ENCODE results near the gene PTTG1.

PTTG1 gene

GRCh38 chr5:160466889-160467554, 45.4 kb downstream of the PTTG1 start:
- DNase-seq = no peak
- in situ Hi-C loops (cut with MboI; ENCODE audit: low pct_unique_long_range_greater_than_20kb, low sequenced_read_pairs) = no loop called here

GRCh38 chr5:160467555-160468362, 46.1 kb downstream of the PTTG1 start:
- in situ Hi-C loops (cut with MboI; ENCODE audit: low pct_unique_long_range_greater_than_20kb, low sequenced_read_pairs) = no loop called here
- DNase-seq = peak; percentile 98

GRCh38 chr5:160468363-160468975, 46.8 kb downstream of the PTTG1 start:
- in situ Hi-C loops (cut with MboI; ENCODE audit: low pct_unique_long_range_greater_than_20kb, low sequenced_read_pairs) = no loop called here
- no peak for DNase-seq

GRCh38 chr5:160469156-160470144, 47.8 kb downstream of the PTTG1 start:
- DNase-seq = peak; percentile 34
- in situ Hi-C loops (cut with MboI; ENCODE audit: low pct_unique_long_range_greater_than_20kb, low sequenced_read_pairs) = no loop called here

- DNase-seq = peak; percentile 58
- in situ Hi-C loops (cut with MboI; ENCODE audit: low pct_unique_long_range_greater_than_20kb, low sequenced_read_pairs) = no loop called here
Measured at GRCh38 chr5:160470437-160471361, 49.0 kb downstream of the PTTG1 start.

GRCh38 chr5:160471761-160472160, 50.1 kb downstream of the PTTG1 start:
- DNase-seq = no peak
- in situ Hi-C loops (cut with MboI; ENCODE audit: low pct_unique_long_range_greater_than_20kb, low sequenced_read_pairs) = no loop called here

GRCh38 chr5:160472482-160472881, 50.8 kb downstream of the PTTG1 start:
- DNase-seq = no peak
- in situ Hi-C loops (cut with MboI; ENCODE audit: low pct_unique_long_range_greater_than_20kb, low sequenced_read_pairs) = no loop called here

- in situ Hi-C loops (cut with MboI; ENCODE audit: low pct_unique_long_range_greater_than_20kb, low sequenced_read_pairs) = no loop called here
- no peak for DNase-seq
Measured at GRCh38 chr5:160473681-160474080, 52.0 kb downstream of the PTTG1 start.

GRCh38 chr5:160474084-160474483, 52.4 kb downstream of the PTTG1 start:
- in situ Hi-C loops (cut with MboI; ENCODE audit: low pct_unique_long_range_greater_than_20kb, low sequenced_read_pairs) = no loop called here
- no peak for DNase-seq

GRCh38 chr5:160475864-160476438, 54.3 kb downstream of the PTTG1 start:
- in situ Hi-C loops (cut with MboI; ENCODE audit: low pct_unique_long_range_greater_than_20kb, low sequenced_read_pairs) = no loop called here
- DNase-seq = no peak

GRCh38 chr5:160477266-160477970, 55.8 kb downstream of the PTTG1 start:
- in situ Hi-C loops (cut with MboI; ENCODE audit: low pct_unique_long_range_greater_than_20kb, low sequenced_read_pairs) = no loop called here
- DNase-seq = no peak

- in situ Hi-C loops (cut with MboI; ENCODE audit: low pct_unique_long_range_greater_than_20kb, low sequenced_read_pairs) = no loop called here
- no peak for DNase-seq
Measured at GRCh38 chr5:160478163-160478562, 56.5 kb downstream of the PTTG1 start.

Measured in KBM-7 (cell line).